Endodermal cell (in vitro differentiated cells): ENCODE measurements around the gene TMEM30B. TPM values are rescaled to one million over a fixed set of nuclear protein-coding genes. Genes with fewer than 3 reads are reported as not detected.

Source experiments
- DNase-seq: peaks from one replicate; pipeline ENCODE4 v3.0.0-alpha.2; 2017
- H3K27ac ChIP-seq: 2 replicates; pipeline ENCODE4 v1.5.1; 2013; ENCODE audit warnings: mild to moderate bottlenecking, low read depth, low read length, moderate library complexity
- H3K27me3 ChIP-seq: 2 replicates; pipeline ENCODE4 v1.6.1; 2013; ENCODE audit warnings: mild to moderate bottlenecking, low read length, moderate library complexity; ENCODE audit not compliant: insufficient read depth, control insufficient read depth, poor library complexity, severe bottlenecking
- H3K36me3 ChIP-seq: 2 replicates; pipeline ENCODE4 v1.7.0; 2013; ENCODE audit warnings: mild to moderate bottlenecking, low read length, moderate library complexity; ENCODE audit not compliant: control insufficient read depth, insufficient read depth
- H3K4me1 ChIP-seq: one replicate; pipeline ENCODE4 v1.7.0; 2013; ENCODE audit warnings: low read length; ENCODE audit not compliant: control insufficient read depth, insufficient read depth
- H3K4me3 ChIP-seq: 2 replicates; pipeline ENCODE4 v1.5.1; 2013; ENCODE audit warnings: mild to moderate bottlenecking, low read length, moderate library complexity
- H3K9ac ChIP-seq: 2 replicates; pipeline ENCODE4 v1.6.1; 2013; ENCODE audit warnings: mild to moderate bottlenecking, low read length, moderate library complexity; ENCODE audit not compliant: poor library complexity, severe bottlenecking; ENCODE audit errors: extremely low read depth
- H3K9me3 ChIP-seq: 2 replicates; pipeline ENCODE4 v1.6.1; 2013; ENCODE audit warnings: mild to moderate bottlenecking, low read length, moderate library complexity; ENCODE audit not compliant: control insufficient read depth
- H3K27ac Mint-ChIP-seq: 2 replicates; pipeline ENCODE4 v1.8.0; 2020; ENCODE audit warnings: mixed read lengths
- H3K27me3 Mint-ChIP-seq: 2 replicates; pipeline ENCODE4 v1.8.0; 2021; ENCODE audit warnings: mild to moderate bottlenecking, mixed read lengths; ENCODE audit not compliant: insufficient read depth
- H3K36me3 Mint-ChIP-seq: 2 replicates; pipeline ENCODE4 v1.8.0; 2020; ENCODE audit warnings: low read depth, mixed read lengths
- H3K4me1 Mint-ChIP-seq: 2 replicates; pipeline ENCODE4 v1.8.0; 2020; ENCODE audit warnings: mixed read lengths
- H3K4me3 Mint-ChIP-seq: 2 replicates; pipeline ENCODE4 v1.8.0; 2020; ENCODE audit warnings: mild to moderate bottlenecking, moderate library complexity, mixed read lengths
- H3K9me3 Mint-ChIP-seq: 2 replicates; pipeline ENCODE4 v1.8.0; 2020; ENCODE audit warnings: mild to moderate bottlenecking, mixed read lengths
- WGBS, 2 experiments: methylation state at CpG; one replicate each; pipeline versions ENCODE4 v1.1.5 to v1.1.7; 2013; ENCODE audit warnings: missing lambda C conversion rate in 2 of 2, mixed read lengths in 1 of 2; ENCODE audit not compliant: insufficient coverage in 1 of 2, insufficient read length in 1 of 2; 5-methylcytosine and 5-hydroxymethylcytosine counted together
- total RNA-seq, 2 donors: library from RNA; stranded (reverse); fragmentation: NEBNext Ultra II Directional in 1 of 2; extraction: Animal tissue kit (Norgen Biotek cat#: 25700) in 1 of 2; gene quantifications; 2 replicates in 1 of 2; 3 replicates in 1 of 2; pipeline ENCODE4 v1.2.1, GENCODE V29; 2021
- TF ChIP-seq, protein P1 (sequence below): fragments of 200-600 bp; sonication (generic); conservative IDR thresholded peaks from 2 replicates; pipeline ENCODE4 v1.5.0; 2021; ENCODE audit warnings: antibody characterized with exemption, mild to moderate bottlenecking

TMEM30B gene
- total RNA-seq, 2 donors from 2014 or later = 10.1 to 11.4 TPM

- Histone ChIP-seq H3K36me3 (no peaks in the 10 kb centered on the region), H3K27ac (no peak overlapping the region), H3K4me1 (no peaks in the 10 kb centered on the region), H3K4me3 (no peak overlapping the region), H3K27me3 (no peaks in the 10 kb centered on the region), H3K9me3 (no peaks in the 10 kb centered on the region), H3K9ac (no peak overlapping the region)
- Mint-ChIP-seq H3K27me3 (no peaks in the 10 kb centered on the region), H3K27ac (peak overlapping the region; percentile 48), H3K4me3 (no peak overlapping the region), H3K9me3 (no peaks in the 10 kb centered on the region), H3K4me1 (peaks cover 7% of the 10 kb centered on the region), H3K36me3 (no peaks in the 10 kb centered on the region)
- no peak for DNase-seq
- WGBS, 2 experiments = 83 to 94% methylated on average over 4 of the region's 4 CpGs
- TF ChIP-seq, protein P1, sequence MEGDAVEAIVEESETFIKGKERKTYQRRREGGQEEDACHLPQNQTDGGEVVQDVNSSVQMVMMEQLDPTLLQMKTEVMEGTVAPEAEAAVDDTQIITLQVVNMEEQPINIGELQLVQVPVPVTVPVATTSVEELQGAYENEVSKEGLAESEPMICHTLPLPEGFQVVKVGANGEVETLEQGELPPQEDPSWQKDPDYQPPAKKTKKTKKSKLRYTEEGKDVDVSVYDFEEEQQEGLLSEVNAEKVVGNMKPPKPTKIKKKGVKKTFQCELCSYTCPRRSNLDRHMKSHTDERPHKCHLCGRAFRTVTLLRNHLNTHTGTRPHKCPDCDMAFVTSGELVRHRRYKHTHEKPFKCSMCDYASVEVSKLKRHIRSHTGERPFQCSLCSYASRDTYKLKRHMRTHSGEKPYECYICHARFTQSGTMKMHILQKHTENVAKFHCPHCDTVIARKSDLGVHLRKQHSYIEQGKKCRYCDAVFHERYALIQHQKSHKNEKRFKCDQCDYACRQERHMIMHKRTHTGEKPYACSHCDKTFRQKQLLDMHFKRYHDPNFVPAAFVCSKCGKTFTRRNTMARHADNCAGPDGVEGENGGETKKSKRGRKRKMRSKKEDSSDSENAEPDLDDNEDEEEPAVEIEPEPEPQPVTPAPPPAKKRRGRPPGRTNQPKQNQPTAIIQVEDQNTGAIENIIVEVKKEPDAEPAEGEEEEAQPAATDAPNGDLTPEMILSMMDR = no peak
Observed at GRCh38 chr14:61229981-61230380, 51.2 kb downstream of the TMEM30B start.

DNA sequence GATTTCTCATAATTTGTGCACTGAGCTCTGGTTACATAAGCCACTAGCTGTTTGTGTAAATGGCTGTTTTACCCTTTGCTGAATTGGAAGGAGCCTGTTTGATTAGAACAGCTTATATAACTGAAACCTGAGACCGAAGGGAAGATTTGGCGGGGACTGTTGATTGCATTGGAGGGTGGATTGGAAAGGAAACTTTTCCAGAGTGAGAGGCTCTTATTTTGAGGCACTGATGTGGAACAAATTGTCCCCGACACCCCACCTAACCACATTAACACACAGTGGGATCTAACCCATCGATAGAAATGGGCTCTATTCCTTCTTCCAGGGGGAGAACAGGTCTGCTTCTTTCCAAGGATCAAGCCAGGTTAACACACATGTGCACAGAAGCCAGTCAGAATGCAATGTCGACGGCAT is 51.7 kb downstream of the TMEM30B start:
- no peaks in the 10 kb centered on the region for H3K9me3 ChIP-seq
- no peaks in the 10 kb centered on the region for H3K27me3 ChIP-seq
- no peak overlapping the region for H3K4me3 ChIP-seq
- no peak overlapping the region for H3K9ac ChIP-seq
- no peaks in the 10 kb centered on the region for H3K4me1 ChIP-seq
- Mint-ChIP-seq H3K27me3 (no peaks in the 10 kb centered on the region), H3K27ac (no peak overlapping the region), H3K9me3 (no peaks in the 10 kb centered on the region), H3K4me1 (peaks cover 7% of the 10 kb centered on the region), H3K4me3 (no peak overlapping the region), H3K36me3 (no peaks in the 10 kb centered on the region)
- WGBS, 2 experiments = 77 to 80% methylated on average over 1 to 6 of the region's 6 CpGs
- DNase-seq = no peak
- no peaks in the 10 kb centered on the region for H3K36me3 ChIP-seq
- no peak overlapping the region for H3K27ac ChIP-seq
- TF ChIP-seq, protein P1 = no peak

DNA sequence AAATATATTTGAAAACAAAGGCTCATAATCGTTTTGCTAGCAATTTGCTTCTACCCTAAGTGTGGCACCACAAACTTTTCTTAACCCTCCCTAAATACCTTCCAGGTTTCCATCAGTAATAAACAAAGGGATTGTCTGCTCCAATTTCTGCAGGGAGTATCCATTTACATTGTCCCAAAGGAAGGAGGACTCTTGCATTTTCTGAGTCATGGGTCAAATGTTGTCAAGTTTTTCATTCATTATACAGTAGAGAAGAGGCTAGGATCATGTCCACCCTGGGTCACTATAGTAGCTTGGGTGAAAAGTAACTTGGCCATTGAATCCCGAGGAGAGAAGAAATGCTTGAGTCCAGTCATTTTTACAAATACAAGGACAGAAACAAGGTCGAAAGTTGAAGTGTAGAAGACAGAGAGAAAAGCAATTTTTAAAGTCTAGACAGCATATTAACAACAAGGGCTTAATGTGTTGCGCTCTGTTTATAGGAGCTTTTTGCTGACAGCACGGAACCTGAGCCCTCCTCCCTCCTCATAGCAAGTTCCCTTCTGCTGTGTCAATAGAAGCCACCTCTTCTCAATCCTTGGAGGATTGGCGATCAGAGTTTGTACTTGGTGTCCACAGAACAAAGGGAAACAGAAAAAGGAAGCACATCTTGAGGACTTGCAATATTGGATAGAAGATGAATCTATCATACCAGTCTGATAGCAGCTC is 53.1 kb downstream of the TMEM30B start:
- 93 to 95% methylated on average over 4 to 6 of the region's 6 CpGs for WGBS, 2 experiments
- H3K9me3 ChIP-seq = no peaks in the 10 kb centered on the region
- no peak overlapping the region for H3K4me3 ChIP-seq
- H3K36me3 ChIP-seq = no peaks in the 10 kb centered on the region
- Mint-ChIP-seq H3K36me3 (no peaks in the 10 kb centered on the region), H3K9me3 (no peaks in the 10 kb centered on the region), H3K4me1 (peaks cover 7% of the 10 kb centered on the region), H3K27me3 (no peaks in the 10 kb centered on the region), H3K4me3 (no peak overlapping the region), H3K27ac (no peak overlapping the region)
- no peaks in the 10 kb centered on the region for H3K4me1 ChIP-seq
- H3K27ac ChIP-seq = no peak overlapping the region
- no peak for DNase-seq
- TF ChIP-seq, protein P1 = no peak
- no peaks in the 10 kb centered on the region for H3K27me3 ChIP-seq
- no peak overlapping the region for H3K9ac ChIP-seq

Other genes with a start within 250 kb of the TMEM30B start
- 1 to 10 TPM; 7.2 to 8.6 TPM for gene PRKCH, start 40.2 kb upstream of the TMEM30B start, total RNA-seq